Bronchial epithelial cell (primary cell): ENCODE measurements around the gene PPFIA1. TPM values are rescaled to one million over a fixed set of nuclear protein-coding genes. Genes with fewer than 3 reads are reported as not detected.
A peak's percentile ranks its signal among the peaks of the same experiment; 100 is the strongest.

Source experiments
- DNase-seq: peaks from one replicate; pipeline ENCODE4 v3.0.0-alpha.2; 2010; ENCODE audit warnings: low read depth
- FAIRE-seq: peaks from 2 replicates; lab custom pipeline; 2011; peaks lifted over from hg19 to GRCh38; lab: Jason Lieb, UNC
- H3K27me3 ChIP-seq: 2 replicates; pipeline ENCODE4 v1.5.1; 2011; ENCODE audit warnings: low read length; ENCODE audit not compliant: control insufficient read depth, insufficient read depth
- H3K36me3 ChIP-seq: 2 replicates; pipeline ENCODE4 v1.5.1; 2011; ENCODE audit warnings: low read length; ENCODE audit not compliant: control insufficient read depth, insufficient read depth
- H3K4me3 ChIP-seq: 2 replicates; pipeline ENCODE4 v1.5.1; 2011; ENCODE audit warnings: mild to moderate bottlenecking, low read depth, low read length, control low read depth
- total RNA-seq: library from RNA; depleted of rRNA; stranded (reverse); fragments of >200 nt; gene quantifications from 2 replicates; pipeline ENCODE4 v1.2.1, GENCODE V29; 2014
- TF ChIP-seq, protein P1 (sequence below): IDR thresholded peaks from 2 replicates; pipeline ENCODE4 v1.5.1; 2011; ENCODE audit warnings: mild to moderate bottlenecking, moderate library complexity, low read length, control low read depth, inconsistent platforms; ENCODE audit not compliant: insufficient read depth, severe bottlenecking

Gene PPFIA1
- total RNA-seq, 1 donor from 2014 or later, result 35.0 TPM

DNA sequence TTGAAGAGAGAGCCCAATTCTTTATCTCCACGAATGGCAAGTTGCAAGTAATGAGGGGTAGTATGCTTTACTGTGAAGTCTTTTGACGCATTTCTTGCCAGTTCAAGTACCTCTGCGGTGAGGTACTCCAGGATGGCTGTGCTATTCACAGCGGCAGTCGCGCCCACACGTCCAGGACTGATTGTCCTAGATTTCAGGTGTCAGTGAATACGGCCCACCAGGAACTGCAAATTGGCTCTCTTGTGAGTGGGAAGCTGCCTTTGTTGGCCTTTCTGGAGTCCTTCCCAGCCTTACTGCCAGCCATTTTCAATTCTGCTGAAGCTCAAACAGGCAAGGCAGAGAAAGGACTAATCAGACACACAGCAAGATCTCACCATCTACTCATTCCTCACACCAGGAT lies 8.5 kb downstream of the PPFIA1 start:
- Histone ChIP-seq H3K4me3 (no peak overlapping the region), H3K27me3 (no peaks in the 10 kb centered on the region), H3K36me3 (peaks cover 4% of the 10 kb centered on the region)
- DNase-seq (no peak), FAIRE-seq (no peak)
- TF ChIP-seq, protein P1, sequence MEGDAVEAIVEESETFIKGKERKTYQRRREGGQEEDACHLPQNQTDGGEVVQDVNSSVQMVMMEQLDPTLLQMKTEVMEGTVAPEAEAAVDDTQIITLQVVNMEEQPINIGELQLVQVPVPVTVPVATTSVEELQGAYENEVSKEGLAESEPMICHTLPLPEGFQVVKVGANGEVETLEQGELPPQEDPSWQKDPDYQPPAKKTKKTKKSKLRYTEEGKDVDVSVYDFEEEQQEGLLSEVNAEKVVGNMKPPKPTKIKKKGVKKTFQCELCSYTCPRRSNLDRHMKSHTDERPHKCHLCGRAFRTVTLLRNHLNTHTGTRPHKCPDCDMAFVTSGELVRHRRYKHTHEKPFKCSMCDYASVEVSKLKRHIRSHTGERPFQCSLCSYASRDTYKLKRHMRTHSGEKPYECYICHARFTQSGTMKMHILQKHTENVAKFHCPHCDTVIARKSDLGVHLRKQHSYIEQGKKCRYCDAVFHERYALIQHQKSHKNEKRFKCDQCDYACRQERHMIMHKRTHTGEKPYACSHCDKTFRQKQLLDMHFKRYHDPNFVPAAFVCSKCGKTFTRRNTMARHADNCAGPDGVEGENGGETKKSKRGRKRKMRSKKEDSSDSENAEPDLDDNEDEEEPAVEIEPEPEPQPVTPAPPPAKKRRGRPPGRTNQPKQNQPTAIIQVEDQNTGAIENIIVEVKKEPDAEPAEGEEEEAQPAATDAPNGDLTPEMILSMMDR, result no peak

DNA sequence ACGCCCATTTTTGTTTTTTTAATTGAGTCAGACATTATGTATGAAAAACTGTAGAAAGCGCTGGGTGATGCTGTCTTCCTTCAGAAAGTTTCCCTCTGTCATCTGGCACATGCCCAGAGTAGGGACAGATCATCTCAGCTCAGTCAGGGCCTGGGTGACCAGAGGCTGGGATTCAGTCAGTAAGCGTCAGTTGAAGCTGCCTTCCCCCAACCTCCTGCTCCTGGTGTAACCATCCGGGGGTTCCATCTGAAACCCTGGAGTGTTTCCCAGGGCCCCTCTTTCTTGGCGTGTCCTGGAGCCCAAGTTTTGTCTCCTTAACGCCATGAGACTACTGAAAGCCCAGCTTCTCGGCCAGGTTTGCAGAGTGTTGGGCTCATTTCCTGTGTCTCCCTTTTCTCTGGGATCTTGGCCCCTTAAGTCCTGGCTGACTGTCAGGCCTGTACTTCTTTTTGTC lies 10.7 kb downstream of the PPFIA1 start:
- no peak for FAIRE-seq
- TF ChIP-seq, protein P1, result no peak
- H3K27me3 ChIP-seq, result no peaks in the 10 kb centered on the region
- H3K4me3 ChIP-seq, result no peak overlapping the region
- H3K36me3 ChIP-seq, result peaks cover 9% of the 10 kb centered on the region
- no peak for DNase-seq

DNA sequence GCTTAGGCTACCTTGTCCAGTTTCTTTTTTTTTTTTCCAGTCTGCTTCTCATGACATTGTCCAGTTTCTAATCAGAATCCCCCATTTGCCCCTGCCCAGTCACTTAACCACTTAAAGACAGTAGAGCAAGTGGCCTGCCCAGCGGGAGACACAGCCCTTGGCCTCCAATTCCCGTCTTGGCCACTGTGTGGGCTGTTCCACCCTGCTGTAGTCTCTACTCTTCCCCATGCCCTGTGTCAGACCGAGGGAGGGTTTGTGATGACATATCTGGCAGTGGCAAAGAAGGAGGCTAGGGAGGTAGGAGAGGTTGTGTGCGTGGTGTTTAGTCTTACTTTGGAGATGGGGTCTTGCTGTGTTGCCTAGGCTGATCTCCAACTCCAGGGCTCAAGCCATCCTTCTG lies 11.5 kb downstream of the PPFIA1 start:
- H3K36me3 ChIP-seq, result peaks cover 9% of the 10 kb centered on the region
- no peak overlapping the region for H3K4me3 ChIP-seq
- no peaks in the 10 kb centered on the region for H3K27me3 ChIP-seq
- DNase-seq (no peak), FAIRE-seq (no peak)
- TF ChIP-seq, protein P1, result no peak

DNA sequence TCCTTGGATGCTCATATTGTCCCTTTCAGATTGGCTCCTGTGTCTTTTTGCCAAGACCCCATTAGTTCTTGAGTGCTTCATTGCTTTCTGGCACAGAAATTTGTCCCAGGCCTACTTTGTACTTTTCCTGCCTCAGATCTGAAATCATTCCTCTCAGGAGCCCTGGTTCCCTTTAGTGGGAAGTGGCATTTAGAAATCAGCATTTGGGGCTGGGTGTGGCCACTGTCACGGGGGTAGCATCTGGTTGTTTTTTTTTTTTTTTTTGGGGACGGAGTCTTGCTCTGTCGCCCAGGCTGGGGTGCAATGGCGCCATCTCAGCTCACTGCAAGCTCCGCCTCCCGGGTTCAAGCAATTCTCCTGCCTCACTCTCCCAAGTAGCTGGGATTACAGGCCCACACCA lies 18.2 kb downstream of the PPFIA1 start:
- no peak overlapping the region for H3K4me3 ChIP-seq
- TF ChIP-seq, protein P1, result no peak
- no peak for DNase-seq
- FAIRE-seq, result no peak
- no peaks in the 10 kb centered on the region for H3K27me3 ChIP-seq
- peaks cover 9% of the 10 kb centered on the region for H3K36me3 ChIP-seq

DNA sequence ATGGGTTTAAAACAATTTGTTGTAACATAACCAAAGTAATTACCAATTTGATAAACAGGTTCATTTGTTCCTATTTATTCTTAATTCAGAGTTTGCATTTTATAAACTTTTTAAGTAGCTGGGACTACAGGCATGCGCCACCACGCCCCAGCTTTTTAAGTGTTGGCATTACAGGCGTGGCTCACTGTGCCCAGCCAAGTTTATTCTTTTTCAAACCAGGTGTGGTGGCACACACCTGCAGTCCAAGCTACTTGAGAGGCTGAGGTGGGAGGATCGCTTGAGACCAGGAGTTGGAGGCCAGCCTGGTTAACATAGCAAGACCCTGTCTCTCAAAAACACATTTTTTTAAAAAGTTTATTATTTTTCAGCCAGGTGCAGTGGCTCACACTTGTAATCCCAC lies 19.1 kb downstream of the PPFIA1 start:
- no peak overlapping the region for H3K4me3 ChIP-seq
- TF ChIP-seq, protein P1, result no peak
- DNase-seq (no peak), FAIRE-seq (no peak)
- no peaks in the 10 kb centered on the region for H3K27me3 ChIP-seq
- peaks cover 8% of the 10 kb centered on the region for H3K36me3 ChIP-seq

DNA sequence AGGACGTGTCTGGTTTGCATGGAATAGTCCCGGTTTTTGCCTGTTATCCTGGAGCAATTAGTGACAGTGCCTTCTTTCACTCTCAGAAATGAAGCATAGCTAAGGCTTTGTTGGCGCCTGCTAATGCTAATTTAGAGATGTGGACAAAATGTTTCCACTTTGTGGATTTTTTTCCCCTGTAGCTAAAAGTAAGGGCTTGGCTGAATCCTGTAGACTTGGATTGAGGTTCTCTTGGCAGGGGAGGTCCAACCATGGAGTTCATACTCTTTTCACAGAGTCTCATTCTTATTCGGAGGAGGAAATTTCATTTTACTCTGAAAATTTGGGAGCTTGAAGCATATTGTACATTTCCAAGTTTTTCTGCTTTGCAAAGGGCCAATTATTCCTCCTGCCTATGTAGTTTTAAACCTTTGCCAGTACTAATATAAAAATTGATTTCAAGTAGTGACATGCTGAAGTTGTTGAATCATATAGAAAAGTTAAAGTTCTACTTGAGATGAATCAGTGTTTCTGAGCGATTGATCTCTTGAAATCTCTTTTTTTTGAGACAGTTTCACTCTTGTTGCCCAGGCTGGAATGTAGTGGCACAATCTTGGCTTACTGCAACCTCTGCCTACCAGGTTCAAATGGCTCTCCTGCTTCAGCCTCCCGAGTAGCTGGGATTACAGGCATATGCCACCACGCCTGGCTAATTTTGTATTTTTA lies 20.0 kb downstream of the PPFIA1 start:
- FAIRE-seq, result no peak
- H3K36me3 ChIP-seq, result peaks cover 7% of the 10 kb centered on the region
- peak; percentile 57 for DNase-seq
- no peak overlapping the region for H3K4me3 ChIP-seq
- no peaks in the 10 kb centered on the region for H3K27me3 ChIP-seq
- TF ChIP-seq, protein P1, result no peak
